ENCODE measurements around the gene FGF8. TPM values are rescaled to one million over a fixed set of nuclear protein-coding genes. Genes with fewer than 3 reads are reported as not detected.

Gene FGF8
- total and polyA plus RNA-seq, 7 donors = not detected

- no peak overlapping the region for H3K4me3 ChIP-seq
- intact Hi-C loops (cut with DNase I) = no loop called here
- H3K27me3 ChIP-seq (ENCODE audit: insufficient read depth in 3 of 3, low read length in 2 of 3) = peaks cover 0 to 4% (median 3%) of the 10 kb centered on the region in 3 donors
- no peak for DNase-seq
- 79 to 93% (median 80%) methylated on average over 2 of the region's 2 CpGs for WGBS, 3 donors
- no peaks in the 10 kb centered on the region for H3K9me3 ChIP-seq
- no peak for TF ChIP-seq CTCF (IDR thresholded peaks at IDR 0.05)
- H3K27ac ChIP-seq = no peak overlapping the region
- no peak for ATAC-seq
- H3K4me1 ChIP-seq = no peaks in the 10 kb centered on the region
- no peaks in the 10 kb centered on the region for H3K36me3 ChIP-seq (ENCODE audit: insufficient read depth in 1 of 2, low read depth in 1 of 2)
Observed at GRCh38 chr10:101758858-101759257, 17.1 kb downstream of the FGF8 start.

- Histone ChIP-seq H3K4me1 (no peaks in the 10 kb centered on the region), H3K27me3 (ENCODE audit: insufficient read depth in 3 of 3, low read length in 2 of 3) (no peaks in the 10 kb centered on the region), H3K4me3 (no peak overlapping the region), H3K27ac (no peak overlapping the region), H3K36me3 (ENCODE audit: insufficient read depth in 1 of 2, low read depth in 1 of 2) (no peaks in the 10 kb centered on the region), H3K9me3 (no peaks in the 10 kb centered on the region)
- intact Hi-C loops (cut with DNase I) = no loop called here
- WGBS, 3 donors = 47 to 59% (median 58%) methylated on average over 3 of the region's 3 CpGs
- ATAC-seq = no peak
- DNase-seq = no peak
- TF ChIP-seq CTCF (IDR thresholded peaks at IDR 0.05) = no peak
Observed at GRCh38 chr10:101752241-101752640, 23.7 kb downstream of the FGF8 start.

GRCh38 chr10:101749047-101750016, 26.6 kb downstream of the FGF8 start:
- no peak for TF ChIP-seq CTCF (IDR thresholded peaks at IDR 0.05)
- no peaks in the 10 kb centered on the region for H3K36me3 ChIP-seq (ENCODE audit: insufficient read depth in 1 of 2, low read depth in 1 of 2)
- intact Hi-C loops (cut with DNase I) = no loop called here
- H3K4me1 ChIP-seq = no peaks in the 10 kb centered on the region
- H3K27ac ChIP-seq = no peak overlapping the region
- H3K4me3 ChIP-seq = no peak overlapping the region
- H3K9me3 ChIP-seq = no peaks in the 10 kb centered on the region
- ATAC-seq (no peak), DNase-seq (no peak)
- 64 to 69% (median 66%) methylated on average over 19 of the region's 19 CpGs for WGBS, 3 donors
- no peaks in the 10 kb centered on the region for H3K27me3 ChIP-seq (ENCODE audit: insufficient read depth in 3 of 3, low read length in 2 of 3)

- 78 to 88% (median 79%) methylated on average over 3 of the region's 3 CpGs for WGBS, 3 donors
- no peaks in the 10 kb centered on the region for H3K27me3 ChIP-seq (ENCODE audit: insufficient read depth in 3 of 3, low read length in 2 of 3)
- no peaks in the 10 kb centered on the region for H3K4me1 ChIP-seq
- no peak for ATAC-seq
- no peaks in the 10 kb centered on the region for H3K9me3 ChIP-seq
- no peak overlapping the region for H3K4me3 ChIP-seq
- no peaks in the 10 kb centered on the region for H3K36me3 ChIP-seq (ENCODE audit: insufficient read depth in 1 of 2, low read depth in 1 of 2)
- intact Hi-C loops (cut with DNase I) = no loop called here
- no peak for DNase-seq
- H3K27ac ChIP-seq = no peak overlapping the region
- no peak for TF ChIP-seq CTCF (IDR thresholded peaks at IDR 0.05)
Observed at GRCh38 chr10:101748496-101748895, 27.4 kb downstream of the FGF8 start.
